HG03565 (cell line): ENCODE results near the gene POP7.
"Not testable (repeated sequence)": the region's sequence is repeated elsewhere in the genome, so short reads cannot be mapped to it uniquely, and the experiment has no call there.

Experiments
- ATAC-seq: cut with Tn5 transposase; IDR thresholded peaks from one replicate; pipeline ENCODE4 v1.9.1; 2021; ENCODE audit warnings: mild to moderate bottlenecking, moderate library complexity; ENCODE audit not compliant: unreplicated experiment

The POP7 gene

DNA sequence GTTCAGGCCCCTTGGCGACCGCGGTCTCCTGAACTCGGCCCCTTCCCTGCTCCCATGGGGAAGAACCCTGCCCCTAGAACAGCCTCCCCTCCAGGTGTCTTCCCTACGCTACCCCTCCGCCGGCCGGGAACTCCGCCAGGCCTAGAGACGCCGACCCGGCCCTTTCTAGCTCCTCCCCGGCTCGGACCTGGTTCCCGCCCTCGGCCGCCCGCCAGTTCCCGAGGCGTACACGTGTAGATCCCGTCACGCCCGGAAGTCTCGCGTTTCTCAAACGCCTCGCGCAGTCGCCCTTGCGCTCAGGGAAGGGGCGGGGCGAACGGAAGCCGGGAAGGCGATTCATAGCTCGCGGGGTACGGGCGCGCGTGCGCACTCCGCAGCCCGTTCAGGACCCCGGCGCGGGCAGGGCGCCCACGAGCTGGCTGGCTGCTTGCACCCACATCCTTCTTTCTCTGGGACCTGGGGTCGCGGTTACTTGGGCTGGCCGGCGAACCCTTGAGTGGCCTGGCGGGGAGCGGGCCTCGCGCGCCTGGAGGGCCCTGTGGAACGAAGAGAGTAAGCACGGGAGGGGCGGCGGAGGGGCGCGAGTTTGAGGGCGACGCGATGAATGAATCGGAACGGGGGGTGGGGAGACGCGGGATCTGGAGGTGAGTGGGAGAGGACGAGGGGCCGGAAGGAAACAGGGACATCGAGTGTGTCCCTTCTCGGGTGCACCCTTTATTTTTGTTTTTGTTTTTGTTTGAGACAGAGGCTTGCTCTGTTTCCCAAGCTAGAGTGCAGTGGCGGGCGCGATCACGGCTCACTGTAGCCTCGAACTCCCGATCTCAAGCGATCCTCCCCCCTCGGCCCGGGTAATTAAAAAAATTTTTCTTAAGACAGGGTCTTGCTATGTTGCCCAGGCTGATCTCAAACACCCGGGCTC, at the start of gene POP7:
POP7 (plus strand) TSS at position 369 of the 919 bp plus-strand sequence. CDS start 710 bp downstream, outside the sequence.
- peak; percentile 88 for ATAC-seq

DNA sequence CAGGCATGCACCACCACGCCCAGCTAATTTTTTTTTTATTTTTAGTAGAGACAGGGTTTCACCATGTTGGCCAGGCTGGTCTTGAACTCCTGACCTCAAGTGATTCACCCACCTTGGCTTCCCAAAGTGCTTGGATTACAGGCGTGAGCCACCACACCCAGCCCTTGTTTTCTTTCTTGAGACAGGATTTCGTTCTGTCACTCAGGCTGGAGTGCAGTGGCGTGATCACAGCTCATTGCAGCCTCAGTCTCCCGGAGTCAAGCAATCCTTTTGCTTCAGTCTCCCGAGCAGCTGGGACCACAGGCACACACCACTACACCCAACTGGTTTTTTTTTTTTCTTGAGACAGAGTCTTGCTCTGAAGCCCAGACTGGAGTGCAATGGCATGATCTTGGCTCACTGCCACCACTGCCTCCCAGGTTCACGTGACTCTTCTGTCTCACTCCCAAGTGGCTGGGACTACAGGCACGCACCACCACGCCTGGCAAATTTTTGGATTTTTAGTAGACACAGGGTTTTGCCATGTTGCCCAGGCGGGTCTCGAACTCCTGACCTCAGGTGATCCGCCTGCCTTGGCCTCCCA, 43.6 kb upstream of the POP7 start:
- ATAC-seq = not testable (repeated sequence)

DNA sequence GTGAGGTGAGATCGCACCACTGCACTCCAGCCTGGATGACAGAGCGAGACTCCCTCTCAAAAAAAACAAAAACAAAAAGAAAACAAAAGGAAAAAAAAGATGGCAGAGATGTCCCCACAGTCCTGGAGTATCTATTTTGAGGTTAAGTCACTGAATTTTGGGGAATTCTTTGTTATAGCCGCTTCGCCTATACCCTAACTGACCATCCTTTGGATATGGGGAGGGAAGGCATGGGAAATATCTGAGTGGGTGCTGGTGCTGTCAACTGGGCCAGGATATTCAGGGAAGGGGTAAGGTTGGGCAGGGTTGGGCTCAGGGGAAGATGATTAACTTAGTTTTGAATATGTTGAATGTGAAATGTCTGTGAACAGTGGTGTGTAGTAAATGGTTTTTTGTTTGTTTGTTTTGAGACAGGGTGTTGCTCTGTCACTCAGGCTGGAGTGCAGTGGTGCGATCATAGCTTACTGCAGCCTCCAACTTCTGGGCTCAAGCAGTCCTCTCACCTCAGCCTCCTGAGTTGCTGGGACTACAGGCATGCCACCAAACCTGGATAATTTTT, 40.7 kb upstream of the POP7 start:
- ATAC-seq = no peak

DNA sequence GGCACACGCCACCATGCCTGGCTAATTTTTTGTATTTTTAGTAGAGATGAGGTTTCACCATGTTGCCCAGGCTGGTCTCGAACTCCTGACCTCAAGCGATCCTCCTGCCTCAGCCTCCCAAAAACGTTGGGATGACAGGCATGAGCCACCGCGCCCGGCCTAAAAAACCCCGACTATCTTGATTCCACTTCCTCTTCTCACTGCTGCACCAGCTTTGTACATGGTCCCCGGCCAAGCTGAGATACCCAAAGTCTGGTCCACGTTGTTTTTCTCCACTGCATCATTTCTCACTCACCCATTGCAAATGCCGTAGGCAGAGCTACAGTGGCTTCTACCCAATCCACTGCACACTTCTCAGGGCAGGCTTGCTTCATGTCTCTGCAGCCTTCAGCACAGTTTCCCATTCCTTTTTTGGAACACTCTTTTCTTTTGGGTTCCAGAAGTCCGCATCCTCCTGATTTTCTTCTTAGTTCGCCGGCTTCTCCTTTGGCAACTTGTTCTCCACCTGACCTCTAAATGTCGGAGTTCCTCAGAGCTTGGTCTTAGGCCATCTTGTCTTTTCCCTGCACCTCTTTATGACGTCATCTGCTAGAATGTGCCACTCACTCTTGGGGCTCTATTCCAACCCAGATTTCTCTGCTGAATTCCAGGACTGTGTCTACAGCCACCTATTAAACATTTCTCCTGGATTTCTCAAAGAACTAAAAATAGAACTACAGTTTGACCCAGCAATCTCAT, 38.4 kb upstream of the POP7 start:
- ATAC-seq = no peak

DNA sequence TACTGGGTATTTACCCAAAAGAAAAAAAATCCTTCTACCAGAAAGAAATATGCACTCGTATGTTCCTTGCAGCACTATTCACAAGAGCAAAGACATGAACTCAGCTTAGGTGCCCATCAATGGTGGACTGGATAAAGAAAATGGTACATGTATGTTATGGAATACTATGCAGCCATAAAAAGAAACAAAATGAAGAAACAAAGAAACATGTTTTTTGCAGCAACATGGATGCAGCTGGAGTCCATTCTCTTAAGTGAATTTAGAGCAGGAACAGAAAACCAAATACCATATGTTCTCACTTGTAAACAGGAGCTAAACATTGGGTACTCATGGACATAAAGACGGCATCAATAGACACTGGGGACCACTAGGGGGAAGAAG, 37.9 kb upstream of the POP7 start:
- no peak for ATAC-seq

DNA sequence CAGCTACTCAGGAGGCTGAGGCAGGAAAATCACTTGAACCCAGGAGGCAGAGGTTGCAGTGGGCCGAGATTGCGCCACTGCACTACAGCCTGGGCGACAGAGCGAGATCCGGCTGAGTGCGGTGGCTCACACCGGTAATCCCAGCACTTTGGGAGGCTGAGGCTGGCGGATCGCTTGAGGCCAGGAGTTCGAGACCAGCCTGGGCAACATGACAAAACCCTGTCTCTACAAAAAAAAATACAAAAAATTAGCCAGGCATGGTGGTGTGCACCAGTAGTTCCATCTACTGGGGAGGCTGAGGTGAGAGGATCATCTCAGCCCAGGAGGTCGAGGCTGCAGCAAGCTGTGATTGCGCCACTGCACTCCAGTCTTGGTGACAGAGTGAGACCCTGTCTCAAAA, 36.8 kb upstream of the POP7 start:
- ATAC-seq = not testable (repeated sequence)

DNA sequence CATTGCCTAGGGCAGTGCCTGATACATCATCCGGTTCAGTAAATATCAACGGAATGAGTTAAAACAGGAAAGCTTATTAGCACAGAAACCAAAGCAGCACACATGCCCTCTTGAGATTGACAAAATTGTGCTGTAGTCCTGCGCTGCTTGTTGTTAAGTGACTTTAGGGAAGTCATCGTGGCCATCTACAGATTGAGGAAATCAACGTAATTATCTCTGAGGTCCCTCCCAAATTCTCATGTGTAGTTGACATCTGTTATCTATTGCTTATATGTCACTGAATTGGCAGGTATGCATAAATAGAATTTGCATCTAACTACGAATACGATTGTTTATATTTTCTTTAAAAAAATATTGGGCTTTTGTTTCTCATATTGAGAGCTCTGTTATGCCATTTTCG, 35.8 kb upstream of the POP7 start:
- no peak for ATAC-seq

DNA sequence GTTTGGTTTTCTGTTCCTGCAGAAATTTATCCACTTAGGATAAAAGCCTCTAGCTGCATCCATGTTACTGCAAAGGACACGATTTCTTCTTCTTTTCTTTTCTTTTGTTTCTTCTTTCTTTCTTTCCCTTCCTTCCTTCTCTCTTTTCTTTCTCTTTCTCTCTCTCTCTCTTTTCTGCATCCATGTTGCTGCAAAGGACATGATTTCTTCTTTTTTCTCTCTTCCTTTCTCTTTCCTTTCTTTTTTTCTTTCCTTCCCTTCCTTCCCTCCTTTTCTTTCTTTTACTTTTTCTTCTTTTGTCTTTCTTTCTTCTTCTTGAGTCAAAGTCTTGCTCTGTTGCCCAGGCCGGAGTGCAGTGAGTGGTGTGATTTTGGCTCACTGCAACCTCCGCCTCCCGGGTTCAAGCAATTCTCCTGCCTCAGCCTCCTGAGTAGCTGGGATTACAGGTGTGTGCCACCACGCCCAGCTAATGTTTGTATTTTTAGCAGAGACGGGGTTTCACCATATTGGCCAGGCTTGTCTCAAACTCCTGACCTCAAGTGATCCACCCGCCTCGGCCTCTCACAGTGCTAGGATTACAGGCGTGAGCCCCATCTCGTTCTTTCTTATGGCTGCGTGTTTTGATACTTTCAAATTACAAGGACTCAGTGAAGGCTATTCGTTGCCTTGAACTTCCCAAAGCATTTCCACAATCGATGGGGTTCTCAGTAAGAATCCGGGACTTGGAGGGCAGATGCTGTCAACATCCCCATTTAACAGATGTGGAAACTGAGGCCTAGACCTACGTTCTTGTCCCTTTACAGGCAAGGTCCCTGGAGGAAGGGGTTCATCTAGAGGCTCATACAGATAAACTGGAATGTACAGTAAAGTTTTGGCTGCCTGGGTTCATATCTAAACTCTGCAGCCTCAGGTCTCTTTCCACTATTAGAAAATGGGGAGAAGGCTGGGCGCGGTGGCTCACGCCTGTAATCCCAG, 34.3 kb upstream of the POP7 start:
- no peak for ATAC-seq

DNA sequence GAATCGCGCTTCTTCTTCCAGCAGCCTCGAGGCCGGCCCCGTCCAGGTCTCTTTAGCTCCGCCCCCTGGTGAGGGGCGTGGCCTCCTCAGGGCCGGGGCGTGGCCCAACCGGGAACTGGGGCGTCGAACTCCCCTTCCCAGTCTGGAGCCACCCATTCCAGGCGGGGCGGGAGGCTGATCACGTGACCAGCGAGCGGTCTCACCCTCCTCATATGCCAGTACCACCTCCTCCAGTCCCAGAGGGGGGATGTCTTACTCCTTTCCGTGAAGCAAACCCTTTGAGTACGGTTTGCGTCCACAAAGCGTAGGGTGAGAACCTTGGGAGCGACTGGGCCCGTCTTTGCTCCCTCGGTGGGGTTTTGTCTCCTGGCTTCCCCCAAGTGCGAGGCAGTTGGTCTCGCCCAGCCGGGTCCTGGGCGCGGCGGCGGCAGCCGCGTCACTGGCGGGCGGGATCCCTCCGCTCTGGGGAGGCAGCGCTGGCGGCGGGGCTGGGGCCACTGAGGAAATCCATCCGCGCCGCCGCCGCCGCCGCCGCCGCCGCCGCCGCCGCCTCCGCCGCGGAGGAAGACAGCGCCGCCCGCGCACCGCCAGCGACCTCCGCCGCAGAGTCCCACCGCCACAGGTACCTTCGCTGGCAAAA, 32.5 kb upstream of the POP7 start, which contains the start of gene GNB2:
GNB2 (plus strand) TSS at position 439 of the 640 bp plus-strand sequence. CDS start 2,526 bp downstream, outside the sequence.
- ATAC-seq = peak; percentile 45

DNA sequence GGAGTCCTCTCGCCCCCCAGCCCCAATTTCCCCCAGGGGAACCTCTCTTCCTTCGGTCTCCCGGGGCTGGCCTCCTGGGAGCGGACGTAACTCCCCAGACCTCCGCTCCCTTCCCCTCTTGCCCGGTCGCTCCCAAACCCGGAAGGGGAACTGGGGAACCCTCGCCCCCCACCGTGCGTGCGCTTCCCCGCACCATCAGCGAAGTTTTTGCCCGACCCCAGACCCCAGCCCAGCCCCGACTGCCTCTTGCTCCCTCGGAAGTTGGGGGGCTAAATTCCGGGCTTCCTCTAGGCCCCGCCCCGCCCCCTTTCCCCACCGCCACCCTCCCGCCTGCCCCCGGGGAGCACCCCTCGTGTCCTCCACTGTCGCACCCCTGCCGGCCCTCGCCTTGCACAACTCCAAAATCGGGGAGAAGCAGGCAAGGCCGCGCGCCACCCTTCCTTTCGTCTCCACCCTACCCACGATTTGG, 31.9 kb upstream of the POP7 start:
- no peak for ATAC-seq

DNA sequence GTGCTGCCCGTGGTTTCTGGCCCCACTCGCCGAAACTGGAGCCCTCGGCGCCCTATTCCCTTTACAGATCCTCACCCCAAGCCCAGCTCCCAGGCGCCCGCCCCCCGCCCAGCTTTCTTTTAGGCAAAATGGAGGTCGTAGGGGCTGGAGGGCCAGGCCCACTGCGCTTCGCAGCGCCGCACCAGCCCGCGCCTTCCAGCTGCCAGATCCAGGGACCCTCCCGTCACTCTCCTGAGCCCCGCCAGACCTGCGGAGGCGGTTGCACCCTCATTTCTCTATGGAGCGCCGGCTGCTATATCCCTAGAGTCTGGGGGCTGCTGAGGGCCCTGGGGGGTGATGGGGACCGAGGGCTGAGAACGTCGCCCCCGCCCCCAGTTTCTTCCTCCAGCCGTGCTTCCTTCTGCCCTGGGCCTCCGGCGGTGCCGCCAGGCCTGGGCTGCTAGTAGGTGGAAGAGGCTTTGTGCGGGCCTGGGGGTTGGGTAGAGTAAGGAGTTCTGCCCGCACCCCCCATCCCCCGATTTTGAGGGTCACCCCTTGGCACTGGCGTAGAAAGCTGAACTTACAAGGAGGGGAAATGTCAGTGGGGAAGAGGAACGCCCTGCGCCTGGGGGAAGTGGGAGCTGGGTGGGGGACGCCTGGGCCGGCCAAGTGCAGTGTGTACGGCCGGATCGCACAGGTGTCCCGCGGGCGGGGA, 31.4 kb upstream of the POP7 start:
- ATAC-seq = no peak

DNA sequence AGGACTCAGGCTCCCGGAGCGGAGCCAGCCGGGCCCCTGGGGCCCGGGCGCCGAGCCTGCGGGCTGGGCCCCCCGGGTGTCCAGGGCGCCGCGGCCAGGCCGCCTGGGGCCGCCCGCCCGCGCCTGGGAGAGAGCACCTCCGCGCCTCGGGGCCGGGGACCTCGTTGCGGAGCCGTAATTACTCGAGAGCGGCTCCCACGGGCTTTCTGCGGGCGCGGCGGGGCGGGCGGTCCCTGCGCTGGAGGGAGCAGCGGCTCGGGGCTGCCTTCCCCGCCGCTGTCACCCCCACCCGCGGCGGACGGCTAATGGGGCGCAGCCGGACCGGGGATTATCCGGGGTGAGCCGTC, 30.8 kb upstream of the POP7 start:
- no peak for ATAC-seq

DNA sequence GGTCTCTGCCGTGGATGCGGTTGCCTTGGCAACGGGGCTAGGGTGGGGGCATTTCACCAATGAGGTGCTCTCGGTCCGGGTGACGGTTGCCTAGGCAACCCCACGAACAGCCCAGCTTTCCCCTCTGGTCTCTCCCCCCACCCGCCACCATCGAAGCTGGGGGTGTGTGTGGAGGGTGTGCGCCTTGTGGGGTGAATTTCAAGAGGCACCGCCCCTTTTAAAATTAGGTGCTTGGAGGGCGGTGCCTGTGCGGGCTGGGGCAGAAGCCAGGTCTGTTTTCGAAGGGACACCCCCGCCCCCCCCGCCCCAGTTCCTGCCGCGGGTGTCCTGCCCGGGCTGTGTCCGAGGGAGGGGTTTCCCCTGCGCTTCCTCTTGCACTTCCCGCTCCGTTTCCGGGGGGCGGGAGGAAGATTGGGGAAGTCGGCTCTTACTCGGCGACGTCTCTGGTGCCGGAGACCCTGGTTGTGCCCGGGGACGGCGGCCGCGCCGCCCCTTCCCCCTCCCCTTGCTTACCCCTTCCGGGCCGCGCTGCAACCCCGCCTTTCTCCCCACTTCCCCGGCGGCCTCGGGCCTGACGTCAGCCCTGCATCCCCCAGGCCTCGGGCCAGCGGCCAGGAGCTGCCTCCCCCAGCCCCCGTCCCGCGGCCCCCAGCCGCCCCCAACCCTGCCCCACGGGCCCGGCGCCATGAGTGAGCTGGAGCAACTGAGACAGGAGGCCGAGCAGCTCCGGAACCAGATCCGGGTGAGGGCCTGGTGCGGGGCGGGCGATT, 30.2 kb upstream of the POP7 start:
- ATAC-seq = no peak

DNA sequence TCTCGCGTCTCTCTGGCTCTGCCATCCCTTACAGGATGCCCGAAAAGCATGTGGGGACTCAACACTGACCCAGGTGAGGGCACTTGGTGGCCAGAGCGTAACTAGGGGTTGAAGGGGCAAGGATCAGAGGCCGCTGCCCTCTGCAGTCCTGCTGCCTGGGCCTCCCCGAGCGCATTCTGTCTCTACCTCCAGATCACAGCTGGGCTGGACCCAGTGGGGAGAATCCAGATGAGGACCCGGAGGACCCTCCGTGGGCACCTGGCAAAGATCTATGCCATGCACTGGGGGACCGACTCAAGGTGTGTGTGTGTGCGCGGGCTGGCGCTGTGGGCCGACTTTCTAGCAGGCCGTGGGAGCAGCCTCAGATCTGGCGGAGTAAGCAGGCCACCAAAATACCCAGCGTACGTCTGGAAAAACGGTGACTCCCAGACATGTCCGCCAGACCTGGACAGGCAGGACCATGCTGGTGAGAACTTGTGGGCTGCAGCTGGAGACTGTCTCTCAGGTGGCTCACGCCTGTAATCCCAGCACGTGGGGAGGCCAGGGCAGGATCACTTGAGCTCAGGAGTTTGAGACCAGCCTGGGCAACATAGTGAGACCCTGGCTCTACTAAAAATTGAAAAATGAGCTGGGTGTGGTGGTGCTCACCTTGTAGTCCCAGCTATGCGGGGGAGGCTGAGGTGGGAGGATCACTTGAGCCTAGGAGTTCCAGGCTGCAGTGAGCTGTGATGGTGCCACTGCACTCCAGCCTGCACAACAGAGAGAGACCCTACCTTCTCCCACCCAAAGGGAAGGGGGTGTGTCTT, 29.2 kb upstream of the POP7 start:
- no peak for ATAC-seq

DNA sequence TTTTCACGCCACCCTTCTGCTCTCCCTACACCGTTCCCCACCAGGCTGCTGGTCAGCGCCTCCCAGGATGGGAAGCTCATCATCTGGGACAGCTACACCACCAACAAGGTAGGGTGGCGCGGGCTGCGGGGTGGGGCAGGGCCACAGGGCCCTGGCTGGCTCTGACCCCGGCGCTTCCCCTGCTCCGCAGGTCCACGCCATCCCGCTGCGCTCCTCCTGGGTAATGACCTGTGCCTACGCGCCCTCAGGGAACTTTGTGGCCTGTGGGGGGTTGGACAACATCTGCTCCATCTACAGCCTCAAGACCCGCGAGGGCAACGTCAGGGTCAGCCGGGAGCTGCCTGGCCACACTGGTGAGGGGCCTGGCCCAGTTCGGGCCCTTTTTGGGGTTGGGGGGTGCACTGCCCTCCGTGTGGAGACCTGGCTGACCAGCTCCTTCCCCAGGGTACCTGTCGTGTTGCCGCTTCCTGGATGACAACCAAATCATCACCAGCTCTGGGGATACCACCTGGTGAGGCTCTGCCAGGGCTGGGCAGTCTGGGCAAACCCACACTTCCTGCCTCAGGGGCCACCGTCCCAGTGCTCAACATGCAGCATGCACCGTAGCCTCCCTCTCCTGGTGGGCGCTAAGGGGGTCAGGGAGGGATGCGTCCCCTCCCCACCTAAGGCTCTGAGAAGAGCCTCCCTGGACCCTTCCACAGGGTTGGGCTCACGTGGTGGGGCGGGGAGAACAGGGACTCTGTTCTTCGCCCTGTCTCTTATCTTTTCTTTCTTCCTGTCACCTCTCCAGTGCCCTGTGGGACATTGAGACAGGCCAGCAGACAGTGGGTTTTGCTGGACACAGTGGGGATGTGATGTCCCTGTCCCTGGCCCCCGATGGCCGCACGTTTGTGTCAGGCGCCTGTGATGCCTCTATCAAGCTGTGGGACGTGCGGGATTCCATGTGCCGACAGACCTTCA, 28.3 kb upstream of the POP7 start:
- no peak for ATAC-seq

DNA sequence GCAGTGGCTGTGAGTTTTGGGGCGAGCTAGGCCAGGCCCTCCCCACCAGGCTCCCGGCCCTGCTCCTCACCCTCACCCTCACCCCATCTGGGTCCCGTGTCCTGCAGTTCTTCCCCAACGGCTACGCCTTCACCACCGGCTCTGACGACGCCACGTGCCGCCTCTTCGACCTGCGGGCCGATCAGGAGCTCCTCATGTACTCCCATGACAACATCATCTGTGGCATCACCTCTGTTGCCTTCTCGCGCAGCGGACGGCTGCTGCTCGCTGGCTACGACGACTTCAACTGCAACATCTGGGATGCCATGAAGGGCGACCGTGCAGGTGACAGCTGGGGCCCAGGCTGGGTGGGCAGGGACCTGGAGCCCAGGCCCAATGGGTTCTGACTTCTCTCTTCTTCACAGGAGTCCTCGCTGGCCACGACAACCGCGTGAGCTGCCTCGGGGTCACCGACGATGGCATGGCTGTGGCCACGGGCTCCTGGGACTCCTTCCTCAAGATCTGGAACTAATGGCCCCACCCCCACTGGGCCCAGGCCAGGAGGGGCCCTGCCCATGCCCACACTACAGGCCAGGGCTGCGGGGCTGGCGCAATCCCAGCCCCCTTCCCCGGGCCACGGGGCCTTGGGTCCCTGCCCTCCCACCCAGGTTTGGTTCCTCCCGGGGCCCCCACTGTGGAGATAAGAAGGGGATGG, 27.5 kb upstream of the POP7 start:
- no peak for ATAC-seq
